Naive B cell (primary cell): ENCODE results near the gene OR52B4. TPM values are rescaled to one million over a fixed set of nuclear protein-coding genes. Genes with fewer than 3 reads are reported as not detected.
A peak's percentile ranks its signal among the peaks of the same experiment; 100 is the strongest.
"Not testable (repeated sequence)": the region's sequence is repeated elsewhere in the genome, so short reads cannot be mapped to it uniquely, and the experiment has no call there.

Experiments
- ATAC-seq, 2 donors: fragments of 150-1000 bp; cut with Tn5 transposase; 2 replicates each; pipeline ENCODE4 v1.10.0; 2021; ENCODE audit warnings: low read depth in 2 of 2, mild to moderate bottlenecking in 2 of 2, moderate library complexity in 2 of 2
- DNase-seq: peaks from one replicate; pipeline ENCODE4 v3.0.0; 2022
- H3K27ac Mint-ChIP-seq, 6 donors: one replicate each; pipeline ENCODE4 v1.8.0; 2020 to 2022; ENCODE audit warnings: mild to moderate bottlenecking in 6 of 6, mixed read lengths in 6 of 6, moderate library complexity in 5 of 6, inconsistent platforms in 2 of 6
- H3K27me3 Mint-ChIP-seq, 3 donors: one replicate each; pipeline ENCODE4 v1.8.0; 2021 to 2022; ENCODE audit warnings: mixed read lengths in 3 of 3, mild to moderate bottlenecking in 1 of 3
- H3K36me3 Mint-ChIP-seq, 2 donors: one replicate each; pipeline ENCODE4 v1.8.0; 2020 to 2022; ENCODE audit warnings: mixed read lengths in 2 of 2, inconsistent platforms in 1 of 2, mild to moderate bottlenecking in 1 of 2
- H3K4me1 Mint-ChIP-seq, 3 donors: one replicate each; pipeline ENCODE4 v1.8.0; 2020 to 2022; ENCODE audit warnings: mixed read lengths in 3 of 3, inconsistent platforms in 1 of 3, mild to moderate bottlenecking in 1 of 3, moderate library complexity in 1 of 3
- H3K4me3 Mint-ChIP-seq, 8 donors: one replicate each; pipeline ENCODE4 v1.8.0; 2020 to 2022; ENCODE audit warnings: mild to moderate bottlenecking in 8 of 8, mixed read lengths in 8 of 8, moderate library complexity in 8 of 8, inconsistent platforms in 2 of 8
- H3K9me3 Mint-ChIP-seq, 7 donors: one replicate each; pipeline ENCODE4 v1.8.0; 2020 to 2022; ENCODE audit warnings: mixed read lengths in 7 of 7, mild to moderate bottlenecking in 5 of 7, inconsistent platforms in 2 of 7, moderate library complexity in 1 of 7
- polyA plus RNA-seq, 6 donors: library from polyadenylated mRNA; unstranded; fragments of 300-500 nt; fragmentation: Illumina TruSeq; gene quantifications; one replicate each; pipeline ENCODE4 v1.2.3, GENCODE V29; 2021; ENCODE audit warnings: low read depth in 6 of 6

OR52B4 gene
- not detected for polyA plus RNA-seq

DNA sequence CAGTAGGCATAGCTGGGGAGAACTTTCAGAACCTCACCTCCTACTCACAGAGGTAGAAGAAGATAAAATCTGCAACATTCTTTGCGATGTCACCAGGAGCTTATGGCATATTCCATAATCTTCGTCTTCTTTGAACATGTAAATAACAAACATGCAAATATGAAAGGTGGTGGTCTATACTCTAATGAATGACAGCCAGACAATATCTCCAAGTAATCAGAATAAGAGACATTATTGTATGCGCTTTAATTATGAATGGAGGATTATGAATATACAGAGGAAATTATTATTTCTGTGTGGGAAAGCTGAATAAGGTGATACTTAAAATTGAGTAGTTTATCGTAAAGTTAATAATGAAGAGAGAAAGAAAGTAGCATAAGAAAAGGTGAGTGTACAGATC lies at the start of gene OR52B4:
Gene OR52B4, minus strand, starts transcription at position 101 of the 400 bp plus-strand sequence. Its CDS starts 91 bp downstream, at position 10.
- peaks cover 8 to 21% (median 11%) of the 10 kb centered on the region in 3 donors for H3K27me3 Mint-ChIP-seq
- ATAC-seq (no peak), DNase-seq (no peak)
- H3K36me3 Mint-ChIP-seq: no peaks in the 10 kb centered on the region
- peaks cover 0 to 14% (median 2%) of the 10 kb centered on the region in 7 donors for H3K9me3 Mint-ChIP-seq
- no peak within 1 kb of the TSS for H3K4me3 Mint-ChIP-seq
- H3K4me1 Mint-ChIP-seq: no peaks in the 10 kb centered on the region
- peak within 1 kb of the TSS in 1 of 6 donors; percentile 26 for H3K27ac Mint-ChIP-seq

- DNase-seq: no peak
- H3K9me3 Mint-ChIP-seq: no peaks in the 10 kb centered on the region
- ATAC-seq: no peak
- H3K27ac Mint-ChIP-seq: no peak overlapping the region
- H3K36me3 Mint-ChIP-seq: no peaks in the 10 kb centered on the region
- H3K4me3 Mint-ChIP-seq: no peak overlapping the region
- no peaks in the 10 kb centered on the region for H3K4me1 Mint-ChIP-seq
- H3K27me3 Mint-ChIP-seq: peaks cover 27 to 31% (median 29%) of the 10 kb centered on the region in 3 donors
These were observed 48.6 kb upstream of the OR52B4 start for GRCh38 chr11:4416816-4417215.

GRCh38 chr11:4416306-4416705 lies 48.1 kb upstream of the OR52B4 start:
- no peak overlapping the region for H3K27ac Mint-ChIP-seq
- no peaks in the 10 kb centered on the region for H3K36me3 Mint-ChIP-seq
- ATAC-seq (no peak), DNase-seq (no peak)
- no peak overlapping the region for H3K4me3 Mint-ChIP-seq
- no peaks in the 10 kb centered on the region for H3K4me1 Mint-ChIP-seq
- no peaks in the 10 kb centered on the region for H3K9me3 Mint-ChIP-seq
- peaks cover 27 to 34% (median 30%) of the 10 kb centered on the region in 3 donors for H3K27me3 Mint-ChIP-seq

- H3K4me3 Mint-ChIP-seq, DNase-seq, ATAC-seq, H3K36me3 Mint-ChIP-seq, H3K27ac Mint-ChIP-seq, H3K4me1 Mint-ChIP-seq: not testable (repeated sequence)
- Mint-ChIP-seq H3K27me3 (peaks cover 32 to 49% (median 40%) of the 10 kb centered on the region in 3 donors), H3K9me3 (peaks cover 0 to 18% (median 10%) of the 10 kb centered on the region in 7 donors)
These were observed 38.0 kb upstream of the OR52B4 start for GRCh38 chr11:4406206-4406605.

DNA sequence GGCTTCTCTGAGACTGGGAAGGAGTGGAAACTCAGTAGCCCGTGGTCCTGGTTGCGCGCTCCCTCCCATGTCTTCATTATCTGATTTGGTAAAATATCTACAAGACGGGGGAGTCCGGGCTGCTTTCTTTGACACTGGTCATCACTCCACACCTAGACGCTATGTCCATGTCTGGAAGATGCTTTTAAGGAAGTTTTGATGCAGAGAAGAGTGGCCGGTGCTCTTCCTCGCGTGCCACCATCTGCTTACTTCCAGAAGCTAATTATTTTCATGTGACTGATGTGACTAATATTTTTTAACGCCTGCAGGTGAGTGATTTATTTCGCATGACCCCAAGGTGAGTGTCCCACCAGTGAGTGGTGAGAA lies 25.7 kb upstream of the OR52B4 start:
- peaks cover 31 to 41% (median 31%) of the 10 kb centered on the region in 3 donors for H3K4me1 Mint-ChIP-seq
- ATAC-seq: peak in 1 of 2 donors; percentile 4
- H3K27me3 Mint-ChIP-seq: peaks cover 10 to 21% (median 12%) of the 10 kb centered on the region in 3 donors
- peaks cover 3 to 25% of the 10 kb centered on the region in 2 donors for H3K36me3 Mint-ChIP-seq
- peaks cover 0 to 12% (median 8%) of the 10 kb centered on the region in 7 donors for H3K9me3 Mint-ChIP-seq
- peak overlapping the region; percentile 84 to 97 (median 95) for H3K4me3 Mint-ChIP-seq
- no peak for DNase-seq
- H3K27ac Mint-ChIP-seq: peak overlapping the region; percentile 51 to 98 (median 92)

GRCh38 chr11:4393209-4393857 lies 25.1 kb upstream of the OR52B4 start, which contains the start of gene TRIM21:
Gene TRIM21, minus strand, starts transcription at chr11:4393702. Its CDS starts 3,293 bp downstream, at chr11:4390409.
- Mint-ChIP-seq H3K36me3 (peaks cover 8 to 26% of the 10 kb centered on the region in 2 donors), H3K27me3 (peaks cover 5 to 16% (median 7%) of the 10 kb centered on the region in 3 donors), H3K9me3 (peaks cover 0 to 8% (median 3%) of the 10 kb centered on the region in 7 donors), H3K27ac (peak within 1 kb of the TSS; percentile 51 to 98 (median 92)), H3K4me3 (peak within 1 kb of the TSS; percentile 84 to 97 (median 95)), H3K4me1 (peaks cover 31 to 43% (median 32%) of the 10 kb centered on the region in 3 donors)
- peak; percentile 98 to 99 for ATAC-seq
- peak; percentile 82 for DNase-seq

DNA sequence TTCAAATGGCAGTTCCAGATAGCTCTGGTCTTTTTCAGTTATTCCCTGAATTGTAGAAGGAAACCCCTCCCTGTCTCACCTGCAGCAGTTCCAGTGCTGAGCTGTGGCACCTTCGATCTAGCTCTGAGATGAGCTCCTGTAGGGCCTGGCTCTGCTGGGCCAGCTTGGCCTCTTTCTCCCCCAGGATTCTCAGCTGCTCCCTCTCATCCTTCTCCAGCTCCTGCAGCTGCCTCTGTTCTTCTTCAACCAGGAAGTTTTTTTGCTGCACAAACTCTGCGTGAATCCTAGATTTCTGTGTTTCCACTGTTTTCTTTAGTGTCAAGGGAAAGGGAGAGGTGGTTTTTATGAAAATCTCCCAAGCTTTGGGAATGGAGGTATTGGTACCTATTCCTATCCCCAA lies 20.0 kb upstream of the OR52B4 start:
- H3K4me1 Mint-ChIP-seq: peaks cover 25 to 36% (median 27%) of the 10 kb centered on the region in 3 donors
- H3K4me3 Mint-ChIP-seq: no peak overlapping the region
- H3K27me3 Mint-ChIP-seq: no peaks in the 10 kb centered on the region
- H3K27ac Mint-ChIP-seq: no peak overlapping the region
- peaks cover 35 to 63% of the 10 kb centered on the region in 2 donors for H3K36me3 Mint-ChIP-seq
- ATAC-seq: no peak
- no peak for DNase-seq
- peaks cover 0 to 2% (median 0%) of the 10 kb centered on the region in 7 donors for H3K9me3 Mint-ChIP-seq

DNA sequence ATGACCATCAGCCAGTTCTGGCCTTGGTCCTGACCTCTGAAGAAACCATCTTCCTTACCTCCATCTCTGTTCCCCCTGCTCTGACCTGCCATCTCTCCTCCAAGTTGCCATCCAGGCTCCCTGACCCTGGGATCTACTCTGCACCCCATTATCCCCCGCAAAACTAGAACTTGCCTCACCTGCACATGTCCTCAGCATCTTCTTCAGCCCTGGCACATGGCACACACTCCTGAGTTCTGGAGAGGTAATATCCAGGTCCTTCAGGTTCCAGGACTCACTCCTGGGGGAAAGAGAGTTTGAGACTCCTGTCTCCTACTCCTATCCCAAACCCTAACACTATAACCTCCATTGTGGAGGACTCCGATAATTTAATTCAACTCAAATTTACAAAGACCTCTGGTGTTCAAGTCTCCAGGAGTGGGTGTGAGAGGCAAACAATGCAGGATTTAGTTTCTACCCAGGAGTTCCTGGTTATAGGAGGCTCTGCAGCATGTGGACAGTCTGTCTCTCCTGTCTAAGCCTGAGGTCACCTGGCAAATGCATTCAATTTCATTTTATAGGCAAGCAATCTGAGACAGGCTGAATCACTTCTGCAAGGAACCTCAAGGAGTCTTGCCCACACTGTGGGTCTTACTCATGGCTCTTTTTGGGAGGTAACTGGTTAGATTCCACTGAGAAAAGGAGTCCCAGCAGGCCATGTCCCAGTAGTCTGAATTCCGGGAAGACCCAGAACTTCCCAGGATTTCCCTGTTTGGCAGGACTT lies 18.0 kb upstream of the OR52B4 start:
- Mint-ChIP-seq H3K27me3 (no peaks in the 10 kb centered on the region), H3K36me3 (peaks cover 35 to 64% of the 10 kb centered on the region in 2 donors), H3K9me3 (peaks cover 0 to 2% (median 0%) of the 10 kb centered on the region in 7 donors), H3K4me1 (peaks cover 5 to 20% (median 13%) of the 10 kb centered on the region in 3 donors), H3K27ac (no peak overlapping the region), H3K4me3 (no peak overlapping the region)
- DNase-seq (no peak), ATAC-seq (no peak)

- Mint-ChIP-seq H3K9me3 (peaks cover 0 to 2% (median 0%) of the 10 kb centered on the region in 7 donors), H3K4me3 (no peak overlapping the region), H3K27ac (no peak overlapping the region), H3K36me3 (peaks cover 24 to 38% of the 10 kb centered on the region in 2 donors), H3K4me1 (no peaks in the 10 kb centered on the region), H3K27me3 (no peaks in the 10 kb centered on the region)
- DNase-seq (no peak), ATAC-seq (no peak)
These were observed 13.7 kb upstream of the OR52B4 start for GRCh38 chr11:4381901-4382300.

DNA sequence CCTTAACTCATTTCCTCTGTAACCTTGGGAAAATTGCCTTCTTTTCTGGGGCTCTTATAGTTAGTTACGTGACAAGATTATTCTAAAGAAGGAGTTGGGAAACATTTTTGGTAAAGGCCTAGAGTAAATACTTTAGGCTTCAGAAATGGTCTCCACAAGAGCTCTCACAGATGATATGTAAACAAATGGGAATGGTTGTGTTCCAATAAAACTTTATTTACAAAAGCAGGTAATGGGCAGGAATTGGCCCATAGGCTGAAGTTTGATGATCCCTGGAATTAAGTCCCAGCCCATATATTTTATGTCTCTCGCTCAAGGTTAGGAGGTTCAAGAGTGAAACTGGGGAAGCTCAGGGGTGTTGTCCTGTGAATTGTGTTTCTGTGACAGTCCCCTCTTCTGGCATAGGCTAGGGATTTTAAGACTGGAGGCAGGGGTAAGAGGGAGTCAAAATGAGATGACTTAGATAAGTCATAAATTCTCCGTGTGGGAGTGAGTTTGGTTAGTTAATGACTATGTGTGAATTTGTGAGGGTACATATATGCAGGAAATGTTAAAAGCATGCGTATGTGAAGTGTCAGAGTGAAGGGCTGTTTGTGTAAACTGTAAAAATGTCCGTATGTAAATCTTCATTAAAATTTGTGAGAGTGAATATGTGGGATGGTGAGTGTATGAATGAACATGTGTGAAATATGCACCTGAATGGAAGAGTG lies 7.4 kb upstream of the OR52B4 start:
- Mint-ChIP-seq H3K36me3 (no peaks in the 10 kb centered on the region), H3K4me1 (no peaks in the 10 kb centered on the region), H3K4me3 (no peak overlapping the region), H3K27ac (no peak overlapping the region), H3K9me3 (peaks cover 0 to 2% (median 0%) of the 10 kb centered on the region in 7 donors), H3K27me3 (peaks cover 4 to 17% (median 12%) of the 10 kb centered on the region in 3 donors)
- DNase-seq (no peak), ATAC-seq (no peak)

DNA sequence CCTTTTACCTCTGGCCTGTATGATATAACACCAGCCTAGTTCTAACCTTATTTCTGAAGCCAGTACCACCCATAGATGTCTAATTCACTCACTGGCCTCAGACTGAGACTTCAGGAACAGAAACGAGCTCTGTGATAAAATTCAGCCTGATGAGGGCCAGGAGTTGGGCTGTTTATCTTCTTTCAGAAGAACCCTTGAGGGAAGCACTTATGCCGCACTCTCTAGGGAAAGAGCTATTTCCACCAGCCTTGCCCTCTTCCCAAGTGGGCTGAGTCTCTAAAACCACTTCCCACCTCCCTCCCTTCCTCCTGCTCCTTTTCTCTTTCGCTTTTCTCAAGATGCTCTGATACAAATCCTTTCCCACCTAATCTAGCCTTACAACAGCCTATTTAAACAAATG lies 2.0 kb upstream of the OR52B4 start:
- H3K4me1 Mint-ChIP-seq: no peaks in the 10 kb centered on the region
- no peak overlapping the region for H3K4me3 Mint-ChIP-seq
- no peak overlapping the region for H3K27ac Mint-ChIP-seq
- DNase-seq (no peak), ATAC-seq (no peak)
- peaks cover 0 to 2% (median 0%) of the 10 kb centered on the region in 7 donors for H3K9me3 Mint-ChIP-seq
- peaks cover 11 to 27% (median 12%) of the 10 kb centered on the region in 3 donors for H3K27me3 Mint-ChIP-seq
- no peaks in the 10 kb centered on the region for H3K36me3 Mint-ChIP-seq

DNA sequence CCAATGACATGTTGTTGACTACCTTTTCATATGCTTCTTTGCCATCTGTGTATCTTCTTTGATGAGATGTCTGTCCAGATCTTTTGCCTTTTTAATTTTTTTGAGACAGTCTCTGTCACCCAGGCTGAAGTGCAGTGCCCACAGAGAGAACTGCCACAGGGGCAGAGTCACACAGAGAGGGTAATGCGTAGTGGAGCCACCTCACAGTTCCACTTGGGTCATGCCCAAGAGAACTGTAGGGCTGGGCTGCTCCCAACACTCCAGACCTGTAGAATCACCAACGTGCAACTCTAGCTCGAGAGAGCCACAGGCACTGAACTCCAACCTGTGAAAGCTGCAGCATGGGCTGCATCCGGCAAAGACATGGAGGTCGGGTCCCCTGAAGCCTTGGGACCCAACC lies 20.0 kb downstream of the OR52B4 start:
- DNase-seq, H3K27ac Mint-ChIP-seq, H3K27me3 Mint-ChIP-seq, H3K36me3 Mint-ChIP-seq, H3K4me1 Mint-ChIP-seq, ATAC-seq, H3K9me3 Mint-ChIP-seq, H3K4me3 Mint-ChIP-seq: not testable (repeated sequence)

GRCh38 chr11:4345366-4345765 lies 22.8 kb downstream of the OR52B4 start:
- DNase-seq, H3K36me3 Mint-ChIP-seq, H3K27me3 Mint-ChIP-seq, ATAC-seq, H3K4me1 Mint-ChIP-seq, H3K9me3 Mint-ChIP-seq, H3K27ac Mint-ChIP-seq, H3K4me3 Mint-ChIP-seq: not testable (repeated sequence)
